H9 (cell line): ENCODE measurements around the gene MT3. TPM values are rescaled to one million over a fixed set of nuclear protein-coding genes. Genes with fewer than 3 reads are reported as not detected.

Experiments used
- DNase-seq: peaks from one replicate; pipeline ENCODE4 v3.0.0-alpha.2; 2017
- H2AFZ ChIP-seq: one replicate; pipeline ENCODE4 v1.6.1; 2013; ENCODE audit warnings: mild to moderate bottlenecking, low read length, control low read depth, moderate library complexity
- H2AK5ac ChIP-seq: 2 replicates; pipeline ENCODE4 v1.6.1; 2013; ENCODE audit warnings: low read length, control low read depth, mixed read lengths; ENCODE audit not compliant: insufficient read length
- H2BK120ac ChIP-seq: one replicate; pipeline ENCODE4 v1.6.1; 2013; ENCODE audit warnings: low read depth, mild to moderate bottlenecking, low read length, control low read depth, inconsistent platforms; ENCODE audit not compliant: poor library complexity, severe bottlenecking
- H2BK12ac ChIP-seq: 2 replicates; pipeline ENCODE4 v1.6.1; 2013; ENCODE audit warnings: low read length, control low read depth, mixed read lengths, low read depth; ENCODE audit not compliant: insufficient read length
- H2BK15ac ChIP-seq: 2 replicates; pipeline ENCODE4 v1.6.1; 2013; ENCODE audit warnings: low read depth, low read length, control low read depth
- H2BK20ac ChIP-seq: one replicate; pipeline ENCODE4 v1.6.1; 2013; ENCODE audit warnings: low read depth, mild to moderate bottlenecking, low read length, control low read depth, inconsistent platforms; ENCODE audit not compliant: poor library complexity, severe bottlenecking
- H2BK5ac ChIP-seq: 2 replicates; pipeline ENCODE4 v1.6.1; 2013; ENCODE audit warnings: low read length, control low read depth, mixed read lengths; ENCODE audit not compliant: insufficient read length
- H3K14ac ChIP-seq: 2 replicates; pipeline ENCODE4 v1.6.1; 2013; ENCODE audit warnings: low read length, control low read depth; ENCODE audit not compliant: insufficient read depth
- H3K18ac ChIP-seq: 2 replicates; pipeline ENCODE4 v1.6.1; 2013; ENCODE audit warnings: low read depth, mild to moderate bottlenecking, mixed read lengths, low read length, control low read depth; ENCODE audit not compliant: insufficient read length
- H3K23ac ChIP-seq: 2 replicates; pipeline ENCODE4 v1.6.1; 2013; ENCODE audit warnings: low read length, control low read depth, mixed read lengths, low read depth; ENCODE audit not compliant: insufficient read length
- H3K23me2 ChIP-seq: 2 replicates; pipeline ENCODE4 v1.6.1; 2013; ENCODE audit warnings: low read depth, mild to moderate bottlenecking, mixed read lengths, low read length, control low read depth; ENCODE audit not compliant: insufficient read length, poor library complexity, severe bottlenecking
- H3K27ac ChIP-seq: 2 replicates; pipeline ENCODE4 v1.5.1; 2013; ENCODE audit warnings: low read length, control low read depth, mixed read lengths, low read depth; ENCODE audit not compliant: insufficient read length
- H3K27me3 ChIP-seq: 2 replicates; pipeline ENCODE4 v1.6.1; 2013; ENCODE audit warnings: low read length, control low read depth, inconsistent platforms; ENCODE audit not compliant: insufficient read depth
- H3K4ac ChIP-seq: 2 replicates; pipeline ENCODE4 v1.6.1; 2013; ENCODE audit warnings: low read depth, mild to moderate bottlenecking, control low read depth, inconsistent platforms, low read length, moderate library complexity
- H3K4me1 ChIP-seq: 2 replicates; pipeline ENCODE4 v1.6.1; 2013; ENCODE audit warnings: low read length, control low read depth, inconsistent platforms; ENCODE audit not compliant: insufficient read depth
- H3K4me2 ChIP-seq: 2 replicates; pipeline ENCODE4 v1.6.1; 2013; ENCODE audit warnings: low read length, control low read depth, mixed read lengths; ENCODE audit not compliant: insufficient read length, insufficient read depth
- H3K56ac ChIP-seq: 2 replicates; pipeline ENCODE4 v1.6.1; 2013; ENCODE audit warnings: low read depth, mild to moderate bottlenecking, mixed read lengths, low read length, control low read depth; ENCODE audit not compliant: insufficient read length
- H3K79me1 ChIP-seq: 2 replicates; pipeline ENCODE4 v1.6.1; 2013; ENCODE audit warnings: low read depth, mild to moderate bottlenecking, moderate library complexity, low read length, control low read depth, inconsistent platforms; ENCODE audit not compliant: insufficient read depth, poor library complexity, severe bottlenecking
- H3K79me2 ChIP-seq: 2 replicates; pipeline ENCODE4 v1.6.1; 2013; ENCODE audit warnings: low read length, control low read depth, inconsistent platforms; ENCODE audit not compliant: insufficient read depth
- H3K9ac ChIP-seq: 2 replicates; pipeline ENCODE4 v1.6.1; 2013; ENCODE audit warnings: low read length, control low read depth, mixed read lengths; ENCODE audit not compliant: insufficient read length; ENCODE audit errors: extremely low read depth
- H3K9me3 ChIP-seq: one replicate; pipeline ENCODE4 v1.6.1; 2013; ENCODE audit warnings: low read depth, low read length, inconsistent platforms; ENCODE audit not compliant: control insufficient read depth
- H3T11ph ChIP-seq: one replicate; pipeline ENCODE4 v1.6.1; 2013; ENCODE audit warnings: mild to moderate bottlenecking, low read length, control low read depth, inconsistent platforms
- H4K20me1 ChIP-seq: one replicate; pipeline ENCODE4 v1.6.1; 2013; ENCODE audit not compliant: control insufficient read depth, insufficient read length, insufficient read depth
- H4K5ac ChIP-seq: 2 replicates; pipeline ENCODE4 v1.6.1; 2013; ENCODE audit warnings: low read depth, mild to moderate bottlenecking, mixed read lengths, low read length, control low read depth; ENCODE audit not compliant: insufficient read length
- H4K8ac ChIP-seq: replicated peaks from 2 replicates; pipeline ENCODE4 v1.6.1; 2013; ENCODE audit warnings: low read length, control low read depth, mixed read lengths, low read depth; ENCODE audit not compliant: insufficient read length
- H4K91ac ChIP-seq: 2 replicates; pipeline ENCODE4 v1.6.1; 2013; ENCODE audit warnings: low read depth, mild to moderate bottlenecking, moderate library complexity, mixed read lengths, low read length, control low read depth; ENCODE audit not compliant: insufficient read length
- H3K27ac Mint-ChIP-seq, 3 experiments: 2 replicates in 2 of 3; 3 replicates in 1 of 3; pipeline ENCODE4 v1.8.0; 2020 to 2021; ENCODE audit warnings: mixed read lengths in 3 of 3, mild to moderate bottlenecking in 1 of 3, moderate library complexity in 1 of 3
- H3K27me3 Mint-ChIP-seq: 2 replicates; pipeline ENCODE4 v1.8.0; 2021; ENCODE audit warnings: low read depth, mild to moderate bottlenecking, moderate library complexity, mixed read lengths
- H3K36me3 Mint-ChIP-seq, 3 experiments: 2 replicates in 2 of 3; 3 replicates in 1 of 3; pipeline ENCODE4 v1.8.0; 2020 to 2021; ENCODE audit warnings: low read depth in 3 of 3, mixed read lengths in 3 of 3; ENCODE audit not compliant: insufficient read depth in 1 of 3
- H3K4me1 Mint-ChIP-seq, 2 experiments: 2 replicates each; pipeline ENCODE4 v1.8.0; 2020; ENCODE audit warnings: mixed read lengths in 2 of 2
- H3K4me3 Mint-ChIP-seq, 2 experiments: 2 replicates in 1 of 2; 3 replicates in 1 of 2; pipeline ENCODE4 v1.8.0; 2020 to 2021; ENCODE audit warnings: mild to moderate bottlenecking in 2 of 2, mixed read lengths in 2 of 2, moderate library complexity in 1 of 2
- H3K9me3 Mint-ChIP-seq, 2 experiments: 2 replicates in 1 of 2; 3 replicates in 1 of 2; pipeline ENCODE4 v1.8.0; 2020; ENCODE audit warnings: mild to moderate bottlenecking in 2 of 2, mixed read lengths in 2 of 2, moderate library complexity in 1 of 2
- WGBS: extraction: QIAGEN DNeasy Blood & Tissue Kit; methylation state at CpG from one replicate; pipeline ENCODE4 v1.1.7; 2013; ENCODE audit warnings: missing lambda C conversion rate, low lambda C conversion rate, mixed read lengths; ENCODE audit not compliant: insufficient read length; ENCODE audit errors: extremely low coverage; 5-methylcytosine and 5-hydroxymethylcytosine counted together
- total RNA-seq: library from RNA; stranded (reverse); gene quantifications from 2 replicates; pipeline ENCODE4 v1.2.1, GENCODE V29; 2021
- TF ChIP-seq, protein P1 (sequence below): fragments of 200-600 bp; sonication (generic); conservative IDR thresholded peaks from 3 replicates; pipeline ENCODE4 v1.8.0; 2021; ENCODE audit warnings: antibody characterized with exemption, mild to moderate bottlenecking

Gene MT3
- total RNA-seq, 1 experiment from 2014 or later: not detected

DNA sequence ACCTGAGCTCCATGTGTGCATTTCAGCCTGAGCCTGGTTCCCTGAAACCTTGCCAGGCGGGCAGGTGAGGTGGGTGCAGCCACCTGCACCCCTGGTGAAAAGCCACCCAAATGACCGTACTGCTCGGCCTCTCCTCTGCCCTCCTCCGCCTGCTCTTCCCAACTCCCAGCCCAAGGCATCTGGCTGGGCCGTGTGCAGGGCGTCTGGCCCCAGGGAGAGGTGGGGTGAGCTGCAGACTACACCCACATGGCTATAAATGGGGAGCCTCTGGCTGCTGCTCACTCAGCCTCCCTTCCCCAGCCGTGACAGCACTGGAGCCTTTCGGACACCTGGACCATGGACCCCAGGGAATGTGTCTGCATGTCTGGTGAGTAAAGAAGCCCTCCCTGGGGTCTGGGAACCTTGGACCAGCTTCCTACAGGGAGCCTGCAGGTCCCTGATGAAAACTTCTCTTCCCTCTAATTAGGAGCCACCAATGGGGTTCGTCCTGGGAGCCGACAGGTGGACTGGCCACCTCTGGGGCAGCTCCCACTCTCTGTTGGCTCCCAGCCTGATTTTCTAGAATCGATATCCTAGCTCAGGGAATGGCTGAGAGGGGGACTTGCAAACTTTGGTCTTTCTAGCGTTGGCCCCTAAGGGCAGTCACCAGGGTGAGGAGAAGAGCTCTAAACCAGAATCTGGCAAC, 24.4 kb upstream of the MT3 start, which contains the start of gene MT4:
MT4 (plus strand) TSS at position 281 of the 685 bp plus-strand sequence; CDS start at position 337, 56 bp downstream.
- H4K20me1 ChIP-seq: no peaks in the 10 kb centered on the region
- H2BK20ac ChIP-seq: no peak within 1 kb of the TSS
- H4K91ac ChIP-seq: no peak within 1 kb of the TSS
- DNase-seq: no peak
- WGBS: no CpG with 5 or more reads among the region's 12 CpGs
- H3K4me3 Mint-ChIP-seq: no peak within 1 kb of the TSS
- no peaks in the 10 kb centered on the region for H3K23me2 ChIP-seq
- no peak within 1 kb of the TSS for H2AFZ ChIP-seq
- no peak within 1 kb of the TSS for H2AK5ac ChIP-seq
- H2BK120ac ChIP-seq: no peak within 1 kb of the TSS
- no peak within 1 kb of the TSS for H2BK12ac ChIP-seq
- H3K18ac ChIP-seq: no peak within 1 kb of the TSS
- no peaks in the 10 kb centered on the region for H3K4me1 ChIP-seq
- no peak within 1 kb of the TSS for H4K5ac ChIP-seq
- peaks cover 0 to 3% of the 10 kb centered on the region in 2 experiments; a peak in 2 of 4 replicates for H3K4me1 Mint-ChIP-seq
- no peak within 1 kb of the TSS for H2BK15ac ChIP-seq
- no peaks in the 10 kb centered on the region for H3K79me1 ChIP-seq
- no peak within 1 kb of the TSS for H2BK5ac ChIP-seq
- no peak within 1 kb of the TSS; the same call in 1 of the 2 replicates for H3K14ac ChIP-seq
- H3K4ac ChIP-seq: no peak within 1 kb of the TSS
- H3K9me3 ChIP-seq: no peaks in the 10 kb centered on the region
- no peaks in the 10 kb centered on the region for H3K9me3 Mint-ChIP-seq
- H3K36me3 Mint-ChIP-seq: no peaks in the 10 kb centered on the region
- no peak within 1 kb of the TSS for H3K27ac Mint-ChIP-seq
- no peak within 1 kb of the TSS for H3K23ac ChIP-seq
- H3K9ac ChIP-seq: no peak within 1 kb of the TSS
- H3K27ac ChIP-seq: no peak within 1 kb of the TSS
- TF ChIP-seq, protein P1, sequence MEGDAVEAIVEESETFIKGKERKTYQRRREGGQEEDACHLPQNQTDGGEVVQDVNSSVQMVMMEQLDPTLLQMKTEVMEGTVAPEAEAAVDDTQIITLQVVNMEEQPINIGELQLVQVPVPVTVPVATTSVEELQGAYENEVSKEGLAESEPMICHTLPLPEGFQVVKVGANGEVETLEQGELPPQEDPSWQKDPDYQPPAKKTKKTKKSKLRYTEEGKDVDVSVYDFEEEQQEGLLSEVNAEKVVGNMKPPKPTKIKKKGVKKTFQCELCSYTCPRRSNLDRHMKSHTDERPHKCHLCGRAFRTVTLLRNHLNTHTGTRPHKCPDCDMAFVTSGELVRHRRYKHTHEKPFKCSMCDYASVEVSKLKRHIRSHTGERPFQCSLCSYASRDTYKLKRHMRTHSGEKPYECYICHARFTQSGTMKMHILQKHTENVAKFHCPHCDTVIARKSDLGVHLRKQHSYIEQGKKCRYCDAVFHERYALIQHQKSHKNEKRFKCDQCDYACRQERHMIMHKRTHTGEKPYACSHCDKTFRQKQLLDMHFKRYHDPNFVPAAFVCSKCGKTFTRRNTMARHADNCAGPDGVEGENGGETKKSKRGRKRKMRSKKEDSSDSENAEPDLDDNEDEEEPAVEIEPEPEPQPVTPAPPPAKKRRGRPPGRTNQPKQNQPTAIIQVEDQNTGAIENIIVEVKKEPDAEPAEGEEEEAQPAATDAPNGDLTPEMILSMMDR: no peak
- no peaks in the 10 kb centered on the region for H3K79me2 ChIP-seq
- H3T11ph ChIP-seq: no peak within 1 kb of the TSS
- H3K27me3 ChIP-seq: no peaks in the 10 kb centered on the region
- no peak within 1 kb of the TSS for H3K56ac ChIP-seq
- H3K27me3 Mint-ChIP-seq: peaks cover 38% of the 10 kb centered on the region
- H3K4me2 ChIP-seq: no peak within 1 kb of the TSS
- H4K8ac ChIP-seq: no peak within 1 kb of the TSS
